ENCODE data around the gene IQSEC3. TPM values are rescaled to one million over a fixed set of nuclear protein-coding genes. Genes with fewer than 3 reads are reported as not detected.

The IQSEC3 gene
- total RNA-seq, 1 experiment from 2014 or later = 0.55 TPM

GRCh38 chr12:115960-116915 lies 49.7 kb downstream of the IQSEC3 start:
- H3K56ac ChIP-seq (ENCODE audit: insufficient read length, low read depth, low read length) = no peak overlapping the region
- H3K9ac ChIP-seq (ENCODE audit: extremely low read depth, insufficient read length, low read length) = no peak overlapping the region
- H2AFZ ChIP-seq (ENCODE audit: low read length) = no peak overlapping the region
- no peak overlapping the region for H3K18ac ChIP-seq (ENCODE audit: insufficient read length, low read depth, low read length)
- no peak overlapping the region for H3T11ph ChIP-seq (ENCODE audit: low read length)
- no peaks in the 10 kb centered on the region for H3K23me2 ChIP-seq (ENCODE audit: insufficient read length, low read depth, low read length, poor library complexity, severe bottlenecking)
- H2BK5ac ChIP-seq (ENCODE audit: insufficient read length, low read length) = no peak overlapping the region
- H3K14ac ChIP-seq (ENCODE audit: insufficient read depth, low read length) = no peak overlapping the region
- H3K79me2 ChIP-seq (ENCODE audit: insufficient read depth, low read length) = no peaks in the 10 kb centered on the region
- H3K4me2 ChIP-seq (ENCODE audit: insufficient read depth, insufficient read length, low read length) = no peak overlapping the region
- H4K91ac ChIP-seq (ENCODE audit: insufficient read length, low read depth, low read length) = no peak overlapping the region
- peak overlapping the region in 1 of 3 experiments; percentile 15; a peak in 1 of 7 replicates for H3K27ac Mint-ChIP-seq
- no peaks in the 10 kb centered on the region for H3K36me3 Mint-ChIP-seq (ENCODE audit: insufficient read depth in 1 of 3, low read depth in 3 of 3)
- no CpG with 5 or more reads among the region's 19 CpGs for WGBS (ENCODE audit: extremely low coverage, insufficient read length, low lambda C conversion rate)
- no peak overlapping the region for H2AK5ac ChIP-seq (ENCODE audit: insufficient read length, low read length)
- H3K9me3 Mint-ChIP-seq = no peaks in the 10 kb centered on the region
- no peaks in the 10 kb centered on the region for H3K27me3 ChIP-seq (ENCODE audit: insufficient read depth, low read length)
- no peaks in the 10 kb centered on the region for H3K4me1 ChIP-seq (ENCODE audit: insufficient read depth, low read length)
- H3K4me3 Mint-ChIP-seq = no peak overlapping the region
- H3K9me3 ChIP-seq (ENCODE audit: control insufficient read depth, low read depth, low read length) = no peaks in the 10 kb centered on the region
- peaks cover 10 to 14% of the 10 kb centered on the region in 2 experiments for H3K4me1 Mint-ChIP-seq
- no peak for DNase-seq
- H2BK12ac ChIP-seq (ENCODE audit: insufficient read length, low read depth, low read length) = no peak overlapping the region
- no peak overlapping the region for H2BK20ac ChIP-seq (ENCODE audit: low read depth, low read length, poor library complexity, severe bottlenecking)
- H3K4ac ChIP-seq (ENCODE audit: low read depth, low read length) = no peak overlapping the region
- H3K79me1 ChIP-seq (ENCODE audit: insufficient read depth, low read depth, low read length, poor library complexity, severe bottlenecking) = no peaks in the 10 kb centered on the region
- peaks cover 2% of the 10 kb centered on the region for H3K27me3 Mint-ChIP-seq (ENCODE audit: low read depth)
- H3K27ac ChIP-seq (ENCODE audit: insufficient read length, low read depth, low read length) = no peak overlapping the region
- TF ChIP-seq CTCF (conservative IDR thresholded peaks at IDR 0.05) = peak; percentile 21; the same call in 2 of the 3 replicates
- no peak overlapping the region for H3K23ac ChIP-seq (ENCODE audit: insufficient read length, low read depth, low read length)
- H2BK15ac ChIP-seq (ENCODE audit: low read depth, low read length) = no peak overlapping the region
- H4K8ac ChIP-seq (replicated peaks; ENCODE audit: insufficient read length, low read depth, low read length) = no peak overlapping the region
- no peak overlapping the region for H2BK120ac ChIP-seq (ENCODE audit: low read depth, low read length, poor library complexity, severe bottlenecking)
- H4K20me1 ChIP-seq (ENCODE audit: control insufficient read depth, insufficient read depth, insufficient read length) = no peaks in the 10 kb centered on the region
- no peak overlapping the region for H4K5ac ChIP-seq (ENCODE audit: insufficient read length, low read depth, low read length)

All from H9 (cell line).